Measurements from ENCODE around the gene REPS2. TPM values are rescaled to one million over a fixed set of nuclear protein-coding genes. Genes with fewer than 3 reads are reported as not detected.

REPS2 gene
- total RNA-seq, 4 donors from 2014 or later: 18.2 to 68.4 (median 20.2) TPM

- Histone ChIP-seq H3K4me3 (no peak overlapping the region), H3K36me3 (no peaks in the 10 kb centered on the region), H3K9me3 (no peaks in the 10 kb centered on the region), H3K27me3 (no peaks in the 10 kb centered on the region), H3K4me1 (no peaks in the 10 kb centered on the region), H3K27ac (no peak overlapping the region)
- DNase-seq: no peak
- no peak for TF ChIP-seq CTCF (IDR thresholded peaks at IDR 0.05)
- TF ChIP-seq POLR2A (IDR thresholded peaks at IDR 0.05): no peak
- intact Hi-C loops (cut with DNase I; ENCODE audit: low total_unique reads): no loop called here
These were observed 74.7 kb downstream of the REPS2 start for GRCh38 chrX:17020851-17021821.

GRCh38 chrX:17021851-17022604 is 75.6 kb downstream of the REPS2 start:
- H3K27me3 ChIP-seq: no peaks in the 10 kb centered on the region
- no peak for TF ChIP-seq POLR2A (IDR thresholded peaks at IDR 0.05)
- TF ChIP-seq CTCF (IDR thresholded peaks at IDR 0.05): no peak
- no peaks in the 10 kb centered on the region for H3K36me3 ChIP-seq
- no peaks in the 10 kb centered on the region for H3K9me3 ChIP-seq
- intact Hi-C loops (cut with DNase I; ENCODE audit: low total_unique reads): no loop called here
- DNase-seq: no peak
- no peak overlapping the region for H3K4me3 ChIP-seq
- H3K4me1 ChIP-seq: no peaks in the 10 kb centered on the region
- H3K27ac ChIP-seq: no peak overlapping the region

GRCh38 chrX:17023661-17024060 is 77.2 kb downstream of the REPS2 start:
- H3K9me3 ChIP-seq: no peaks in the 10 kb centered on the region
- no peaks in the 10 kb centered on the region for H3K4me1 ChIP-seq
- no peak for DNase-seq
- H3K36me3 ChIP-seq: no peaks in the 10 kb centered on the region
- TF ChIP-seq POLR2A (IDR thresholded peaks at IDR 0.05) (no peak), CTCF (IDR thresholded peaks at IDR 0.05) (no peak)
- H3K27me3 ChIP-seq: no peaks in the 10 kb centered on the region
- H3K4me3 ChIP-seq: no peak overlapping the region
- intact Hi-C loops (cut with DNase I; ENCODE audit: low total_unique reads): no loop called here
- no peak overlapping the region for H3K27ac ChIP-seq

GRCh38 chrX:17024886-17025285 is 78.4 kb downstream of the REPS2 start:
- H3K9me3 ChIP-seq: no peaks in the 10 kb centered on the region
- no peaks in the 10 kb centered on the region for H3K4me1 ChIP-seq
- intact Hi-C loops (cut with DNase I; ENCODE audit: low total_unique reads): no loop called here
- H3K27me3 ChIP-seq: no peaks in the 10 kb centered on the region
- TF ChIP-seq CTCF (IDR thresholded peaks at IDR 0.05): no peak
- no peak for TF ChIP-seq POLR2A (IDR thresholded peaks at IDR 0.05)
- H3K36me3 ChIP-seq: no peaks in the 10 kb centered on the region
- no peak overlapping the region for H3K27ac ChIP-seq
- no peak for DNase-seq
- no peak overlapping the region for H3K4me3 ChIP-seq
